ENCODE measurements around the gene SPAAR. TPM values are rescaled to one million over a fixed set of nuclear protein-coding genes. Genes with fewer than 3 reads are reported as not detected.

SPAAR gene
- polyA plus RNA-seq, 1 experiment, result 0.17 TPM

DNA sequence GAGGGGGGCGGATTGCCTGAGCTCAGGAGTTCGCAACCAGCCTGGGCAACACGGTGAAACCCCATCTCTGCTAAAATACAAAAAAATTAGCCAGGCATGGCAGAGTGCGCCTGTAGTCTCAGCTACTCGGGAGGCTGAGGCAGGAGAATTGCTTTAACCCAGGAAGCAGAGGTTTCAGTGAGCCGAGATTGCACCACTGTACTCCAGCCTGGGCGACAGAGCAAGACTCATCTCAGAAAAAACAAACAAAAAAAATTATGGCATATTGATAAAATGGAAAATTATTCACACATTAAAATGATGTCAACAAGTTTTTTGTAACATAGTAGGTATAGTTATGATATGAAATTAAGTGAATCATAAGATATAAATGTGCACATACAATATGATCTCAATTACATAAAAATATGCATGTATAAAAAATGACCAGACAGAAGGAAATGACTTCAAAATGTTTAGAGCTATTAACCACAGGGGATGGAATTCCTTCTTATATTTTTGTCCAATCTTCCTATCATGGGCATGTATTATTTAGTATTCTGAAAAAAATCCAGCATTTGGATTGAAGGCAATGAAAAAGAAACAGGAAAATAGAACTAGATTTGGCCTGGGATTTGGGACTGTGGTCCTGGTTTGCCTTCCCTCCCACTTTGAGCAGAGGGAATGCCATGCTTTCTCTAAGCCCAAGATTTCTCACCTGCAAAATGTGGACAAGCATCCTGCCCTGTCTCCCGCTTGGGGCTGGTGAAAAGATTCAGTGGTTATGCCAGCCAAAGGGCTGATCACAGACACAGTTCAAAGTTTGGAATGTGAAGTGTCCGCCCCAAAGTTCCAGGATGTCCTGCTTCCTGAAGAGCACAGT lies 19.5 kb downstream of the SPAAR start:
- H3K27ac ChIP-seq (ENCODE audit: low read depth, low read length), result no peak overlapping the region
- CTCF ChIA-PET, result interaction anchor here (1.0 to 2.3 kb wide), 3 partner anchors 17 to 47 kb away, joined by 4 to 8 read pairs (median 7); no protein-coding TSS in a partner anchor

DNA sequence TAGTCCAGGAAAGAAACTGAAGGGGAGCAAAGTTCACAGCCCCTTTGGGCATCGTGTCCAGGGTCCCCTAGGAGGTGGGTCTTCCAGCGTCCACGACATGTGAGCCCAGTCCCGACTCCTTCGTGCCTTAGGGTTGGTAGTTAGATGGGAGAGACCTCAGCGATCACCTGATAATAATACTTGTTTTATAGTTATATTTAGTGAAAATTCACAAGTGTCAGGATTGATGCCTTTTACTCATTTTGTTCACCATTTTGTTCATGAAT lies 20.1 kb downstream of the SPAAR start:
- no peak overlapping the region for H3K4me3 ChIP-seq (ENCODE audit: low read depth, low read length)
- no peaks in the 10 kb centered on the region for H3K9me3 ChIP-seq (ENCODE audit: control insufficient read depth, insufficient read depth, low read length)
- ChIA-PET CTCF (interaction anchor here (0.7 to 1.8 kb wide), 2 partner anchors 17 to 64 kb away, joined by 3 to 7 read pairs; no protein-coding TSS in a partner anchor), POLR2A (no interaction called here)
- no peaks in the 10 kb centered on the region for H3K27me3 ChIP-seq (ENCODE audit: control insufficient read depth, insufficient read depth, low read length)
- DNase-seq (ENCODE audit: low read depth, low spot score), result no peak
- TF ChIP-seq, protein P1, sequence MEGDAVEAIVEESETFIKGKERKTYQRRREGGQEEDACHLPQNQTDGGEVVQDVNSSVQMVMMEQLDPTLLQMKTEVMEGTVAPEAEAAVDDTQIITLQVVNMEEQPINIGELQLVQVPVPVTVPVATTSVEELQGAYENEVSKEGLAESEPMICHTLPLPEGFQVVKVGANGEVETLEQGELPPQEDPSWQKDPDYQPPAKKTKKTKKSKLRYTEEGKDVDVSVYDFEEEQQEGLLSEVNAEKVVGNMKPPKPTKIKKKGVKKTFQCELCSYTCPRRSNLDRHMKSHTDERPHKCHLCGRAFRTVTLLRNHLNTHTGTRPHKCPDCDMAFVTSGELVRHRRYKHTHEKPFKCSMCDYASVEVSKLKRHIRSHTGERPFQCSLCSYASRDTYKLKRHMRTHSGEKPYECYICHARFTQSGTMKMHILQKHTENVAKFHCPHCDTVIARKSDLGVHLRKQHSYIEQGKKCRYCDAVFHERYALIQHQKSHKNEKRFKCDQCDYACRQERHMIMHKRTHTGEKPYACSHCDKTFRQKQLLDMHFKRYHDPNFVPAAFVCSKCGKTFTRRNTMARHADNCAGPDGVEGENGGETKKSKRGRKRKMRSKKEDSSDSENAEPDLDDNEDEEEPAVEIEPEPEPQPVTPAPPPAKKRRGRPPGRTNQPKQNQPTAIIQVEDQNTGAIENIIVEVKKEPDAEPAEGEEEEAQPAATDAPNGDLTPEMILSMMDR (IDR thresholded peaks at IDR 0.05; ENCODE audit: low read depth, low read length), result no peak
- no peak overlapping the region for H3K27ac ChIP-seq (ENCODE audit: low read depth, low read length)

More for the DNA sequence above, 19.5 kb downstream of the SPAAR start:
- no peaks in the 10 kb centered on the region for H3K9me3 ChIP-seq (ENCODE audit: control insufficient read depth, insufficient read depth, low read length)
- DNase-seq (ENCODE audit: low read depth, low spot score), result no peak
- TF ChIP-seq, protein P1 (IDR thresholded peaks at IDR 0.05; ENCODE audit: low read depth, low read length), result no peak
- H3K27me3 ChIP-seq (ENCODE audit: control insufficient read depth, insufficient read depth, low read length), result no peaks in the 10 kb centered on the region
- POLR2A ChIA-PET, result no interaction called here
- H3K4me3 ChIP-seq (ENCODE audit: low read depth, low read length), result no peak overlapping the region

DNA sequence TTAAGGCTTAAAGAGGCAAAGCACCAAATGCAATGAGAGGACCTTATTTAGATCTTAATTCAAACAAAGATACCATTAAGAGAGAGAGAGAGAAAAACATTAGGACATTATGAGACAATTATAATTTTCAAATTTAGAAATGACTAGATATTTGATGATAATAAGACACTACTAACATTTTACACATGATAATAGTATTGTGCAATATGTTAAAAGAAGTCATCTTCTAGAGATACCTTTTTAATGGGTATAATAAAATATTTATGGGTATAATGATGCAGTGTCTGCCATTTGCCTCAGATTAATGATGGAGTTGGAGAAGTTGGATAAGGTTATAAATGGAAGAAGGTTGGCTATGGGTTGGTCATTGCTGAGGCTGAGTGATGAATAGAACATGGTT lies 21.2 kb downstream of the SPAAR start:
- H3K27ac ChIP-seq (ENCODE audit: low read depth, low read length), result no peak overlapping the region
- ChIA-PET CTCF (interaction anchor here (2.6 kb wide), 1 partner anchor 15 kb away, joined by 8 read pairs; no protein-coding TSS in a partner anchor), POLR2A (no interaction called here)
- no peak for DNase-seq (ENCODE audit: low read depth, low spot score)
- no peaks in the 10 kb centered on the region for H3K9me3 ChIP-seq (ENCODE audit: control insufficient read depth, insufficient read depth, low read length)
- H3K4me3 ChIP-seq (ENCODE audit: low read depth, low read length), result no peak overlapping the region
- TF ChIP-seq, protein P1 (IDR thresholded peaks at IDR 0.05; ENCODE audit: low read depth, low read length), result no peak
- no peaks in the 10 kb centered on the region for H3K27me3 ChIP-seq (ENCODE audit: control insufficient read depth, insufficient read depth, low read length)

DNA sequence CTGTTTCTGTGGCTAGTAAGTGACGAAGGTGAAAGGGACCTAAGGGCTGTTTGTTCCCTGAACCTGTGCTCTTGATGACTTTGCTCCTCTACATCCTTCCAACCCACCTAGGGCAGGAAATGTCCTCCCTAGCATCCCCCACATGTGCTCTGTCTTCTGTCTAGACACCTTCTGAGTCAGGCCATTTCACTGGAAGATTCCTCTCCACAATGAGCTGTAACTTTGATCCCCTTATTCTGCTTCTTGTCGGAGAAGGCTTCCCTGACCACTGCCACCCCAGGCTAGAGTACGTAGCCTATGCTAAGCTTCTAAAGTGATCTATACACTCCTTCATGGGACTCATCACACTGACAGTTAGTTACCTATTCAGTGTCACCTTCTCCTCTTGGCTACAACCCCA lies 21.7 kb downstream of the SPAAR start:
- CTCF ChIA-PET, result interaction anchor here (1.4 to 2.6 kb wide), 2 partner anchors 12 to 15 kb away, joined by 3 to 8 read pairs; no protein-coding TSS in a partner anchor
- no peaks in the 10 kb centered on the region for H3K27me3 ChIP-seq (ENCODE audit: control insufficient read depth, insufficient read depth, low read length)
- no peak for DNase-seq (ENCODE audit: low read depth, low spot score)
- H3K27ac ChIP-seq (ENCODE audit: low read depth, low read length), result no peak overlapping the region
- POLR2A ChIA-PET, result no interaction called here
- H3K9me3 ChIP-seq (ENCODE audit: control insufficient read depth, insufficient read depth, low read length), result no peaks in the 10 kb centered on the region
- TF ChIP-seq, protein P1 (IDR thresholded peaks at IDR 0.05; ENCODE audit: low read depth, low read length), result no peak
- H3K4me3 ChIP-seq (ENCODE audit: low read depth, low read length), result no peak overlapping the region

DNA sequence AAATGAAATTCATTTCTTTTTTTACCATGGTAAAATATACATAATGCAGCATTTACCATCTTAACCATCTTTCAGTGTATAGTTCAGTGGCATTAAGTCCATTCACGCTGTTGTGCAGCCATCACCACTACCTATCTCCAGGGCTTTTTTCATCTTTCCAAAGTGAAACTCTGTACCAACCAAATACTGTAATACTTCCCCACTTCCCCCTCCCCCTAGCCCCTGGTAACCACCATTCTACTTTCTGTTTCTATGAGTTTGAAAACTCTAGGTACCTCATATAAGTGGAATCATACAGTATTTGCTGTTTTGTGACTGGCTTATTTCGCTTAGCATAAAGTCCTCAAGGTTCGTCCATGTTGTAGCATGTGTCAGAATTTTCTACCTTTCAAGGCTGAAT lies 23.4 kb downstream of the SPAAR start:
- Histone ChIP-seq H3K9me3 (ENCODE audit: control insufficient read depth, insufficient read depth, low read length) (no peaks in the 10 kb centered on the region), H3K27me3 (ENCODE audit: control insufficient read depth, insufficient read depth, low read length) (no peaks in the 10 kb centered on the region), H3K27ac (ENCODE audit: low read depth, low read length) (no peak overlapping the region), H3K4me3 (ENCODE audit: low read depth, low read length) (no peak overlapping the region)
- TF ChIP-seq, protein P1 (IDR thresholded peaks at IDR 0.05; ENCODE audit: low read depth, low read length), result no peak
- ChIA-PET CTCF (interaction anchor here (2.6 kb wide), 1 partner anchor 13 kb away, joined by 8 read pairs; no protein-coding TSS in a partner anchor), POLR2A (no interaction called here)
- DNase-seq (ENCODE audit: low read depth, low spot score), result no peak

Measured in AG04450 (cell line).